CD14-positive monocyte (primary cell): Measurements from ENCODE around the gene FSTL1. TPM values are rescaled to one million over a fixed set of nuclear protein-coding genes. Genes with fewer than 3 reads are reported as not detected.
A peak's percentile ranks its signal among the peaks of the same experiment; 100 is the strongest.

Experiments
- DNase-seq, 3 donors: peaks; one replicate each; pipeline ENCODE4 v3.0.0-alpha.2; 2011 to 2022
- H2AFZ ChIP-seq: 2 replicates; pipeline ENCODE4 v1.6.0; 2012; ENCODE audit warnings: mild to moderate bottlenecking, low read depth, low read length, inconsistent platforms; ENCODE audit not compliant: insufficient read depth, poor library complexity, severe bottlenecking
- H3K27ac ChIP-seq, 2 donors: 1 replicate in 1 of 2; 2 replicates in 1 of 2; pipeline ENCODE4 v1.5.1; 2012 to 2013; ENCODE audit warnings: low read length in 2 of 2, control low read depth in 1 of 2, inconsistent platforms in 1 of 2, low read depth in 1 of 2, mild to moderate bottlenecking in 1 of 2
- H3K27me3 ChIP-seq, 2 donors: one replicate each; pipeline versions ENCODE4 v1.6.0 to v1.6.1; 2011 to 2013; ENCODE audit warnings: low read length in 2 of 2; ENCODE audit not compliant: control insufficient read depth in 2 of 2, insufficient read depth in 2 of 2
- H3K36me3 ChIP-seq, 2 donors: replicated peaks in 1 of 2; 1 replicate in 1 of 2; 2 replicates in 1 of 2; pipeline versions ENCODE4 v1.5.1 to v1.6.1; 2012 to 2013; ENCODE audit warnings: low read length in 2 of 2, control low read depth in 1 of 2, inconsistent platforms in 1 of 2, mild to moderate bottlenecking in 1 of 2; ENCODE audit not compliant: insufficient read depth in 2 of 2, control insufficient read depth in 1 of 2
- H3K4me1 ChIP-seq, 2 donors: 1 replicate in 1 of 2; 2 replicates in 1 of 2; pipeline versions ENCODE4 v1.5.1 to v1.6.1; 2012 to 2013; ENCODE audit warnings: low read length in 2 of 2, control low read depth in 1 of 2, inconsistent platforms in 1 of 2, mild to moderate bottlenecking in 1 of 2, moderate library complexity in 1 of 2; ENCODE audit not compliant: insufficient read depth in 2 of 2, control insufficient read depth in 1 of 2
- H3K4me2 ChIP-seq: replicated peaks from 2 replicates; pipeline ENCODE3; 2012; ENCODE audit warnings: low read length, moderate library complexity, mild to moderate bottlenecking; ENCODE audit not compliant: poor library complexity, severe bottlenecking; ENCODE audit errors: extremely low read depth
- H3K4me3 ChIP-seq, 3 experiments: fragments of 200-600 bp in 1 of 3; sonication (generic) in 1 of 3; replicated peaks in 1 of 3; 1 replicate in 2 of 3; 2 replicates in 1 of 3; pipeline ENCODE4 v1.5.1; 2011 to 2013; ENCODE audit warnings: low read length in 3 of 3, mild to moderate bottlenecking in 3 of 3, control low read depth in 2 of 3, low read depth in 2 of 3, inconsistent platforms in 1 of 3, moderate library complexity in 1 of 3
- H3K79me2 ChIP-seq: 2 replicates; pipeline ENCODE4 v1.6.0; 2012; ENCODE audit warnings: mild to moderate bottlenecking, control low read depth, inconsistent platforms, low read length, moderate library complexity; ENCODE audit not compliant: insufficient read depth
- H3K9ac ChIP-seq: 2 replicates; pipeline ENCODE4 v1.6.0; 2017; ENCODE audit warnings: low read length, mild to moderate bottlenecking; ENCODE audit not compliant: insufficient read depth, poor library complexity, severe bottlenecking
- H3K9me3 ChIP-seq, 2 donors: replicated peaks in 1 of 2; 1 replicate in 1 of 2; 2 replicates in 1 of 2; pipeline versions ENCODE4 v1.5.1 to v1.6.1; 2012 to 2013; ENCODE audit warnings: low read length in 2 of 2, control low read depth in 1 of 2; ENCODE audit not compliant: control insufficient read depth in 1 of 2, insufficient read depth in 1 of 2
- H4K20me1 ChIP-seq: 2 replicates; pipeline ENCODE4 v1.6.0; 2012; ENCODE audit warnings: mild to moderate bottlenecking, low read length, control low read depth, moderate library complexity; ENCODE audit not compliant: insufficient read depth
- H3K27ac Mint-ChIP-seq, 7 donors: one replicate each; pipeline ENCODE4 v1.8.0; 2020; ENCODE audit warnings: mild to moderate bottlenecking in 7 of 7, mixed read lengths in 7 of 7, moderate library complexity in 6 of 7, inconsistent platforms in 2 of 7
- H3K27me3 Mint-ChIP-seq, 3 donors: one replicate each; pipeline ENCODE4 v1.8.0; 2021 to 2022; ENCODE audit warnings: low read depth in 3 of 3, mild to moderate bottlenecking in 3 of 3, mixed read lengths in 3 of 3, moderate library complexity in 3 of 3, inconsistent platforms in 1 of 3
- H3K36me3 Mint-ChIP-seq, 2 donors: one replicate each; pipeline ENCODE4 v1.8.0; 2020; ENCODE audit warnings: mixed read lengths in 2 of 2, inconsistent platforms in 1 of 2, mild to moderate bottlenecking in 1 of 2
- H3K4me1 Mint-ChIP-seq: one replicate; pipeline ENCODE4 v1.8.0; 2020; ENCODE audit warnings: mild to moderate bottlenecking, mixed read lengths
- H3K4me3 Mint-ChIP-seq, 2 donors: one replicate each; pipeline ENCODE4 v1.8.0; 2020; ENCODE audit warnings: mild to moderate bottlenecking in 2 of 2, mixed read lengths in 2 of 2, moderate library complexity in 1 of 2
- H3K9me3 Mint-ChIP-seq, 7 donors: one replicate each; pipeline ENCODE4 v1.8.0; 2020 to 2022; ENCODE audit warnings: mixed read lengths in 7 of 7, mild to moderate bottlenecking in 6 of 7, moderate library complexity in 6 of 7, inconsistent platforms in 2 of 7
- WGBS: methylation state at CpG from one replicate; pipeline ENCODE4 v1.1.5; 2013; ENCODE audit warnings: missing lambda C conversion rate; ENCODE audit not compliant: insufficient coverage; 5-methylcytosine and 5-hydroxymethylcytosine counted together
- intact Hi-C, 2 donors: fragments of 100-400 bp; cut with micrococcal nuclease; formaldehyde crosslinking; loops; one replicate each; pipeline versions ENCODE4 v1.15.0 to v1.15.1; 2023
- polyA plus RNA-seq, 3 donors: library from polyadenylated mRNA; depleted of rRNA in 1 of 3; unstranded in 2 of 3; stranded (reverse) in 1 of 3; fragments of 300-500 nt in 2 of 3; fragments of >200 nt in 1 of 3; fragmentation: Illumina TruSeq in 2 of 3; gene quantifications; 1 replicate in 2 of 3; 2 replicates in 1 of 3; pipeline ENCODE4 v1.2.3, GENCODE V29; 2012 to 2021
- TF ChIP-seq, protein P1 (sequence below): fragments of 200-600 bp; IDR thresholded peaks from one replicate; pipeline ENCODE4 v1.8.0; 2022; ENCODE audit warnings: antibody characterized with exemption, mild to moderate bottlenecking

The FSTL1 gene
- polyA plus RNA-seq, 3 donors, result 0.13 to 0.44 (median 0.29) TPM

- Histone ChIP-seq H3K9ac (peak overlapping the region; percentile 52), H3K27ac (no peak overlapping the region), H3K4me3 (peak overlapping the region in 1 of 3 experiments; percentile 77), H3K4me1 (peaks cover 5 to 14% of the 10 kb centered on the region in 2 donors), H3K9me3 (no peaks in the 10 kb centered on the region), H2AFZ (peak overlapping the region; percentile 84), H3K27me3 (peaks cover 41 to 48% of the 10 kb centered on the region in 2 donors), H3K79me2 (no peaks in the 10 kb centered on the region), H4K20me1 (no peaks in the 10 kb centered on the region), H3K36me3 (no peaks in the 10 kb centered on the region), H3K4me2 (peak overlapping the region; percentile 94)
- Mint-ChIP-seq H3K27ac (no peak overlapping the region), H3K4me3 (peak overlapping the region; percentile 64 to 88), H3K36me3 (peaks cover 0 to 8% of the 10 kb centered on the region in 2 donors), H3K27me3 (peaks cover 24 to 51% (median 39%) of the 10 kb centered on the region in 3 donors), H3K4me1 (peaks cover 12% of the 10 kb centered on the region), H3K9me3 (peaks cover 0 to 15% (median 9%) of the 10 kb centered on the region in 7 donors)
- no peak for DNase-seq
- TF ChIP-seq, protein P1, sequence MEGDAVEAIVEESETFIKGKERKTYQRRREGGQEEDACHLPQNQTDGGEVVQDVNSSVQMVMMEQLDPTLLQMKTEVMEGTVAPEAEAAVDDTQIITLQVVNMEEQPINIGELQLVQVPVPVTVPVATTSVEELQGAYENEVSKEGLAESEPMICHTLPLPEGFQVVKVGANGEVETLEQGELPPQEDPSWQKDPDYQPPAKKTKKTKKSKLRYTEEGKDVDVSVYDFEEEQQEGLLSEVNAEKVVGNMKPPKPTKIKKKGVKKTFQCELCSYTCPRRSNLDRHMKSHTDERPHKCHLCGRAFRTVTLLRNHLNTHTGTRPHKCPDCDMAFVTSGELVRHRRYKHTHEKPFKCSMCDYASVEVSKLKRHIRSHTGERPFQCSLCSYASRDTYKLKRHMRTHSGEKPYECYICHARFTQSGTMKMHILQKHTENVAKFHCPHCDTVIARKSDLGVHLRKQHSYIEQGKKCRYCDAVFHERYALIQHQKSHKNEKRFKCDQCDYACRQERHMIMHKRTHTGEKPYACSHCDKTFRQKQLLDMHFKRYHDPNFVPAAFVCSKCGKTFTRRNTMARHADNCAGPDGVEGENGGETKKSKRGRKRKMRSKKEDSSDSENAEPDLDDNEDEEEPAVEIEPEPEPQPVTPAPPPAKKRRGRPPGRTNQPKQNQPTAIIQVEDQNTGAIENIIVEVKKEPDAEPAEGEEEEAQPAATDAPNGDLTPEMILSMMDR, result no peak
- 29% methylated on average over 34 of the region's 35 CpGs for WGBS
- intact Hi-C loops, result no loop called here
Observed at GRCh38 chr3:120451272-120451761, 525 bp upstream of the FSTL1 start.

DNA sequence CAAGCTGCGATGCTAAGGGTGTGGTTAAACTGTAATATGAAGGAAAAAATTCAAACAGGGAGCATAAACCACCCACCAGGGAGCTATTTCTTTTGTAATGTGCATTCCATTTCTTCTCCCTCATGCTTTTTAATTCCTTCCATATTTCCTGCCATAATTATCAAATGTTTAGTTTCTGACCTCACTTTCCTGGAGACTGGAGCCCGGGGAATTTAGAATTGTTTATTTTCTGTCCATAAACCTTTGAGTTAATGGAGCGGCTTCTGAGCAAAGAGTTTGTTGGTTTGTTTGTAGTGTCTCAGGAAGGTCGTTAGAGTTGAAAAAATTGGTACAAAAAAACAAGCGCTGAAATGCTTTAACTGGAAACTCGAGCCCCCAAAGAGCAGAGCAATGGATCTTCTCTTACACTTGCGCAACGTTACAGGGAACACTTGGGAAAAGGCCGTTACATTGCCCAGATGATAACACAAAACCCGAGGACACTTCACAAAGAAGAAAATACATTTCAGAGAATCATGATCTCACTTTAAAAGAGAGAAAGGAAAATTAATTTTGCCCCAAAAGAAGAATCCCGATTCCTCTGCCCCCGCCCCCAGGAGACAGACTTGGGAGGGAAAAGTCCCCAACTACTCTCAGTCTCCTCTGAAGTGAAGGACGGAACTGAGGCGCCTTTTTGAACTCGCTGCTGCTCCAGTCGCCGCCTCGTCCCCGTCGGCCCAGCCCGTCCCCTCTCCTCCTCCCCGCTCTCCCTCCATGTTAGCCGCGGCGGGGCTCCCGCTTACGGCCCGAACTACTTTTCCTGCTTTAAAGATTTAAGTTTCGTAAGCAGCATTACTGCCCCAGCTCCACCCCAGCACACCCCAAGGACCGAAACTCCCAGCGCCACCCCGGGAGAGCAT, 842 bp downstream of the FSTL1 start:
- H2AFZ ChIP-seq, result peak overlapping the region; percentile 84
- Mint-ChIP-seq H3K27ac (peak overlapping the region in 3 of 7 donors; percentile 19 to 39 (median 21)), H3K36me3 (peaks cover 0 to 8% of the 10 kb centered on the region in 2 donors), H3K4me3 (peak overlapping the region; percentile 92 to 96), H3K4me1 (peaks cover 12% of the 10 kb centered on the region), H3K9me3 (peaks cover 0 to 15% (median 9%) of the 10 kb centered on the region in 7 donors), H3K27me3 (peaks cover 24 to 49% (median 39%) of the 10 kb centered on the region in 3 donors)
- H3K9ac ChIP-seq, result peak overlapping the region; percentile 52
- intact Hi-C loops, result no loop called here
- 1% methylated on average over 21 of the region's 32 CpGs for WGBS
- H3K27ac ChIP-seq, result no peak overlapping the region
- no peaks in the 10 kb centered on the region for H4K20me1 ChIP-seq
- no peaks in the 10 kb centered on the region for H3K36me3 ChIP-seq
- peak overlapping the region; percentile 94 for H3K4me2 ChIP-seq
- peaks cover 41 to 48% of the 10 kb centered on the region in 2 donors for H3K27me3 ChIP-seq
- peak overlapping the region; percentile 48 to 77 (median 51) for H3K4me3 ChIP-seq
- H3K4me1 ChIP-seq, result peaks cover 5 to 14% of the 10 kb centered on the region in 2 donors
- H3K9me3 ChIP-seq, result no peaks in the 10 kb centered on the region
- peak in 1 of 3 donors; percentile 8 for DNase-seq
- TF ChIP-seq, protein P1, result no peak
- H3K79me2 ChIP-seq, result no peaks in the 10 kb centered on the region
